Measurements from ENCODE around the gene AFAP1.

- no peak for TF ChIP-seq REST (IDR thresholded peaks at IDR 0.05; ENCODE audit: insufficient read depth in 1 of 2, low read depth in 2 of 2, low read length in 2 of 2)
- no peak for TF ChIP-seq POLR2AphosphoS5 (IDR thresholded peaks at IDR 0.05; ENCODE audit: low read depth, low read length)
- TF ChIP-seq SIN3A (IDR thresholded peaks at IDR 0.05; ENCODE audit: borderline replicate concordance, insufficient read depth, low read length), result no peak
These were observed 128.7 kb downstream of the AFAP1 start for GRCh38 chr4:7810783-7811535.

Data from PFSK-1 (cell line).